A549 (cell line): ENCODE results near the gene ENPP3. TPM values are rescaled to one million over a fixed set of nuclear protein-coding genes. Genes with fewer than 3 reads are reported as not detected.

ENCODE experiments used
- ATAC-seq, 2 experiments: fragments of 200-7000 bp in 1 of 2; fragments of >200 bp in 1 of 2; cut with Nextera tagmentation in 1 of 2; cut with Tn5 transposase in 1 of 2; 3 replicates each; pipeline versions ENCODE4 v1.8.0 to v1.9.1; 2018 to 2020; ENCODE audit warnings: mild to moderate bottlenecking in 1 of 2, moderate library complexity in 1 of 2
- CTCF ChIA-PET: fragments of 300-600 bp; sonication (Branson Sonifier 250); formaldehyde crosslinking; extraction: SDS; loops from one replicate; lab custom pipeline; 2021; ENCODE audit warnings: antibody characterized with exemption, inconsistent platforms; lab: Yijun Ruan, JAX
- POLR2A ChIA-PET: fragments of 350-600 bp; formaldehyde crosslinking; extraction: SDS; loops from one replicate; lab custom pipeline; 2021; ENCODE audit warnings: antibody characterized with exemption, inconsistent platforms; lab: Yijun Ruan, JAX
- DNase-seq, 2 experiments: peaks; one replicate each; pipeline versions ENCODE4 v3.0.0 to v3.0.0-alpha.2; 2011 to 2016; ENCODE audit warnings: low read depth in 1 of 2, low spot score in 1 of 2
- FAIRE-seq: peaks from 2 replicates; lab custom pipeline; 2011; peaks lifted over from hg19 to GRCh38; lab: Jason Lieb, UNC
- H3K27ac ChIP-seq, 2 experiments: fragments of >200 bp; sonication (Bioruptor Twin); formaldehyde crosslinking; 3 replicates each; pipeline ENCODE4 v1.5.1; 2016 to 2017
- H3K4me1 ChIP-seq: fragments of >200 bp; sonication (Bioruptor Twin); formaldehyde crosslinking; 3 replicates; pipeline ENCODE4 v1.6.1; 2016
- H3K4me2 ChIP-seq: fragments of >200 bp; sonication (Bioruptor Twin); formaldehyde crosslinking; 3 replicates; pipeline ENCODE4 v1.6.1; 2016
- H3K4me3 ChIP-seq: fragments of >200 bp; sonication (Bioruptor Twin); formaldehyde crosslinking; 3 replicates; pipeline ENCODE4 v1.5.1; 2016
- H3K9me3 ChIP-seq: fragments of >200 bp; sonication (Bioruptor Twin); formaldehyde crosslinking; 3 replicates; pipeline ENCODE4 v1.6.1; 2016
- CEBPB ChIP-seq, 2 experiments: fragments of >200 bp in 1 of 2; sonication (Bioruptor Twin) in 1 of 2; formaldehyde crosslinking in 1 of 2; IDR thresholded peaks; 2 replicates each; pipeline ENCODE4 v1.6.1; 2012 to 2016
- CTCF ChIP-seq: fragments of >200 bp; sonication (Bioruptor Twin); formaldehyde crosslinking; IDR thresholded peaks from 3 replicates; pipeline ENCODE4 v1.5.1; 2016
- ESRRA ChIP-seq: fragments of 150-350 bp; IDR thresholded peaks from 2 replicates; pipeline ENCODE4 v1.6.1; 2014; ENCODE audit warnings: mild to moderate bottlenecking, low read length, borderline replicate concordance
- HEYL ChIP-seq: fragments of 250-450 bp; sonication (Bioruptor Pico); IDR thresholded peaks from 2 replicates; pipeline ENCODE4 v1.8.0; 2021; ENCODE audit warnings: mild to moderate bottlenecking, moderate library complexity
- HOXA7 ChIP-seq: fragments of 250-450 bp; sonication (Bioruptor Pico); IDR thresholded peaks from 2 replicates; pipeline ENCODE4 v1.5.0; 2020; ENCODE audit warnings: mild to moderate bottlenecking, moderate library complexity
- KDM1A ChIP-seq: fragments of 200-600 bp; sonication (generic); IDR thresholded peaks from 2 replicates; pipeline ENCODE4 v1.6.1; 2016; ENCODE audit warnings: low read depth, mild to moderate bottlenecking
- MAFK ChIP-seq: fragments of 450-650 bp; IDR thresholded peaks from 2 replicates; pipeline ENCODE4 v1.6.1; 2014; ENCODE audit not compliant: partially characterized antibody
- MAZ ChIP-seq: fragments of 150-350 bp; IDR thresholded peaks from 2 replicates; pipeline ENCODE4 v1.6.1; 2014; ENCODE audit warnings: antibody characterized with exemption, low read depth, low read length, borderline replicate concordance
- NPAS2 ChIP-seq: fragments of 250-450 bp; sonication (Bioruptor Pico); IDR thresholded peaks from 2 replicates; pipeline ENCODE4 v1.8.0; 2022; ENCODE audit warnings: mild to moderate bottlenecking, moderate library complexity, borderline replicate concordance
- NR3C1 ChIP-seq: fragments of >200 bp; sonication (Bioruptor Twin); formaldehyde crosslinking; IDR thresholded peaks from 3 replicates; pipeline ENCODE4 v1.6.1; 2017
- PBX3 ChIP-seq: IDR thresholded peaks from 2 replicates; pipeline ENCODE4 v1.6.1; 2012
- POLR2A ChIP-seq: IDR thresholded peaks from 2 replicates; pipeline ENCODE4 v1.6.1; 2012; ENCODE audit warnings: mild to moderate bottlenecking, low read length
- RNF2 ChIP-seq: fragments of 200-600 bp; sonication (generic); IDR thresholded peaks from 2 replicates; pipeline ENCODE4 v1.6.1; 2016; ENCODE audit warnings: low read depth, mild to moderate bottlenecking, antibody characterized with exemption, moderate library complexity, borderline replicate concordance
- TFCP2L1 ChIP-seq: fragments of 250-450 bp; sonication (Bioruptor Pico); IDR thresholded peaks from 2 replicates; pipeline ENCODE4 v1.5.0; 2021; ENCODE audit warnings: mild to moderate bottlenecking
- USF2 ChIP-seq: fragments of 450-650 bp; IDR thresholded peaks from 2 replicates; pipeline ENCODE4 v1.6.1; 2014; ENCODE audit warnings: antibody characterized with exemption
- ZC3H11A ChIP-seq: fragments of 450-650 bp; IDR thresholded peaks from 2 replicates; pipeline ENCODE4 v1.6.1; 2014; ENCODE audit warnings: antibody characterized with exemption, mild to moderate bottlenecking
- ZNF302 ChIP-seq: fragments of 250-450 bp; sonication (Bioruptor Pico); IDR thresholded peaks from 2 replicates; pipeline ENCODE4 v1.9.0; 2021; ENCODE audit warnings: inconsistent platforms, mild to moderate bottlenecking, moderate library complexity
- WGBS: methylation state at CpG from one replicate; pipeline ENCODE4 v1.1.6; 2017; ENCODE audit errors: missing lambda C conversion rate; 5-methylcytosine and 5-hydroxymethylcytosine counted together
- polyA plus RNA-seq, 4 experiments: library from polyadenylated mRNA; depleted of rRNA in 3 of 4; stranded (reverse); fragments of >200 nt; fragmentation: RNase III in 1 of 4; extraction: RNeasy Plus Mini Kit Qiagen cat#74134 plus additional on column Dnase treatment in 1 of 4; gene quantifications; 2 replicates in 3 of 4; 3 replicates in 1 of 4; pipeline ENCODE4 v1.2.3, GENCODE V29; 2011 to 2017
- TF ChIP-seq, protein P1 (sequence below): IDR thresholded peaks from 2 replicates; pipeline ENCODE4 v1.6.1; 2012; ENCODE audit warnings: low read depth, borderline replicate concordance

ENPP3 gene
- polyA plus RNA-seq, 2 of the 4 experiments (the other 2 are of a cell fraction), result not detected

DNA sequence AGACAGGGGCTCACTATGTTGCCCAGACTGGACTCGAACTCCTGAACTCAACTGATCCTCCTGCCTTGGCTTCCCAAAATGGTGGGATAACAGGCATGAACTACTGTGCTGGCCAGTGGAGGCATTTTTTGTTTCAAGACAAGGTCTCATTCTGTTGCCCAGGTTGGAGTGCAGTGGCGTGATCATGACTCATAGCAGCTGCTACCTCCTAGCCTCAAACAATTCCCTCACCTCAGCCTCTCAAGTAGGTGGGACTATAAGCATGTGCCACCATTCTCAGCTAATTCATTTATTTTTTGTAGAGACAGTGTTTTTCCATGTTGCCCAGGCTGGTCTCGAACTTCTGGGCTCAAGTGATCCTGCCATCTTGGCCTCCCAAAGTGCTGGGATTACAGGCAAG lies 17.2 kb downstream of the ENPP3 start:
- TF ChIP-seq HEYL, result no peak
- TF ChIP-seq PBX3, result no peak
- TF ChIP-seq USF2, result no peak
- TF ChIP-seq ZNF302 (CRISPR knock-in tag), result no peak
- TF ChIP-seq NR3C1, result no peak
- TF ChIP-seq HOXA7 (CRISPR knock-in tag), result no peak
- no peak for TF ChIP-seq NPAS2
- TF ChIP-seq MAZ, result no peak
- TF ChIP-seq CEBPB (IDR thresholded peaks at IDR 0.05), result no peak
- TF ChIP-seq MAFK, result no peak
- no peak for TF ChIP-seq RNF2
- TF ChIP-seq, protein P1, sequence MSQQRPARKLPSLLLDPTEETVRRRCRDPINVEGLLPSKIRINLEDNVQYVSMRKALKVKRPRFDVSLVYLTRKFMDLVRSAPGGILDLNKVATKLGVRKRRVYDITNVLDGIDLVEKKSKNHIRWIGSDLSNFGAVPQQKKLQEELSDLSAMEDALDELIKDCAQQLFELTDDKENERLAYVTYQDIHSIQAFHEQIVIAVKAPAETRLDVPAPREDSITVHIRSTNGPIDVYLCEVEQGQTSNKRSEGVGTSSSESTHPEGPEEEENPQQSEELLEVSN, result no peak
- no peak for TF ChIP-seq TFCP2L1 (CRISPR knock-in tag)
- no peak for TF ChIP-seq ESRRA
- no peaks in the 10 kb centered on the region for H3K9me3 ChIP-seq
- ATAC-seq (no peak), FAIRE-seq (no peak), DNase-seq (no peak)
- H3K4me1 ChIP-seq, result peaks cover 3% of the 10 kb centered on the region; the same call in 1 of the 3 replicates
- 53% methylated on average over 3 of the region's 3 CpGs for WGBS
- ChIA-PET CTCF (interaction anchor here (1.2 kb wide), 1 partner anchor 14 kb away, joined by 3 read pairs; no protein-coding TSS in a partner anchor), POLR2A (no interaction called here)
- H3K27ac ChIP-seq, result no peak overlapping the region
- H3K4me3 ChIP-seq, result no peak overlapping the region
- H3K4me2 ChIP-seq, result no peak overlapping the region

DNA sequence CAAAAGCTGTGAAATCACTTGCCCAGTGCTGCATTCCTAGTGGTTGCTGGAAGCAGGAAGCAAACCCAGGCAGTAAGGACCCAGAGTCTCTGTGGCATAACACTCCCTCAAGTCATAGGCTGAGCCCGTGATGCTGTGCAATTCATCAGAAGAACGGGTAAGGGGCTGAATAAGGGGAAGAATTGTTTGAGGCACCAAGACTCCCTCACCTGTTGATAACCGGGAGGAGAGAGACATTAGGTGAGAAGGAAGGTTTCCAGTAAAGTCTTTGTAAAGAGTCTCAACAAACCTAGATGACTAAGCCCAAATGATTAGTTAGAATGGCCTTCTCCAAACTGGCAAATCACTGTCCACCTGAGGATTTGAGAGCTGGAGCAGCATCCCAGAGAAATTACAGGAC lies 18.3 kb downstream of the ENPP3 start:
- CTCF ChIA-PET, result no interaction called here

DNA sequence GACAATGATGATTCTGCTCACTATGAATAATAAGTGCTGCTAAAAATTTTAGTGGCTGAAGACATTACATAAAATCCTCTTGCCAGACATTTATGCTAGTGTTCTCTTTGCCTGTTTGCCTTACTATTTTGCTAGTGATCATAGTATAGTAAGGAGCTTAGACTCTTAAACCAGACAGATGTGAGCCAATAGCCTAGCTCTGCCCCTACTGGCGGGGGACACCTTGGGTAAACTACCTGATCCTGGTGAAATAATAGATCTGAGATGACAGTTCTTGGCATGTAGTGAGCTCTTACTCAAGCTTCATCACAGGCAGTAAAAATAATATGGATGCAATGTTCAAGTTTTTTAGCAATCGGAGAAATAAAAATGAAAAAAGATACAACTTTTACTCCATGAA lies 18.8 kb downstream of the ENPP3 start:
- no peak overlapping the region for H3K27ac ChIP-seq
- no peak overlapping the region for H3K4me2 ChIP-seq
- DNase-seq (no peak), ATAC-seq (no peak), FAIRE-seq (no peak)
- peaks cover 3% of the 10 kb centered on the region; the same call in 1 of the 3 replicates for H3K4me1 ChIP-seq
- TF ChIP-seq USF2 (no peak), KDM1A (no peak), CTCF (no peak), POLR2A (no peak)
- no peak overlapping the region for H3K4me3 ChIP-seq
- ChIA-PET CTCF (no interaction called here), POLR2A (no interaction called here)
- 87% methylated on average over 2 of the region's 2 CpGs for WGBS
- H3K9me3 ChIP-seq, result no peaks in the 10 kb centered on the region

More for the DNA sequence above, 18.3 kb downstream of the ENPP3 start:
- Histone ChIP-seq H3K27ac (no peak overlapping the region), H3K4me2 (no peak overlapping the region), H3K4me1 (peaks cover 3% of the 10 kb centered on the region; the same call in 1 of the 3 replicates), H3K9me3 (no peaks in the 10 kb centered on the region), H3K4me3 (no peak overlapping the region)
- ATAC-seq, result no peak
- POLR2A ChIA-PET, result no interaction called here
- TF ChIP-seq ZC3H11A, result no peak
- no peak for FAIRE-seq
- DNase-seq, result no peak
- WGBS, result 61% methylated on average over 3 of the region's 3 CpGs
